ENCODE results near the gene CYP2A13. TPM values are rescaled to one million over a fixed set of nuclear protein-coding genes. Genes with fewer than 3 reads are reported as not detected.
"Not testable (repeated sequence)": the region's sequence is repeated elsewhere in the genome, so short reads cannot be mapped to it uniquely, and the experiment has no call there.

CYP2A13 gene
- total RNA-seq, 1 donor from 2014 or later = not detected

DNA sequence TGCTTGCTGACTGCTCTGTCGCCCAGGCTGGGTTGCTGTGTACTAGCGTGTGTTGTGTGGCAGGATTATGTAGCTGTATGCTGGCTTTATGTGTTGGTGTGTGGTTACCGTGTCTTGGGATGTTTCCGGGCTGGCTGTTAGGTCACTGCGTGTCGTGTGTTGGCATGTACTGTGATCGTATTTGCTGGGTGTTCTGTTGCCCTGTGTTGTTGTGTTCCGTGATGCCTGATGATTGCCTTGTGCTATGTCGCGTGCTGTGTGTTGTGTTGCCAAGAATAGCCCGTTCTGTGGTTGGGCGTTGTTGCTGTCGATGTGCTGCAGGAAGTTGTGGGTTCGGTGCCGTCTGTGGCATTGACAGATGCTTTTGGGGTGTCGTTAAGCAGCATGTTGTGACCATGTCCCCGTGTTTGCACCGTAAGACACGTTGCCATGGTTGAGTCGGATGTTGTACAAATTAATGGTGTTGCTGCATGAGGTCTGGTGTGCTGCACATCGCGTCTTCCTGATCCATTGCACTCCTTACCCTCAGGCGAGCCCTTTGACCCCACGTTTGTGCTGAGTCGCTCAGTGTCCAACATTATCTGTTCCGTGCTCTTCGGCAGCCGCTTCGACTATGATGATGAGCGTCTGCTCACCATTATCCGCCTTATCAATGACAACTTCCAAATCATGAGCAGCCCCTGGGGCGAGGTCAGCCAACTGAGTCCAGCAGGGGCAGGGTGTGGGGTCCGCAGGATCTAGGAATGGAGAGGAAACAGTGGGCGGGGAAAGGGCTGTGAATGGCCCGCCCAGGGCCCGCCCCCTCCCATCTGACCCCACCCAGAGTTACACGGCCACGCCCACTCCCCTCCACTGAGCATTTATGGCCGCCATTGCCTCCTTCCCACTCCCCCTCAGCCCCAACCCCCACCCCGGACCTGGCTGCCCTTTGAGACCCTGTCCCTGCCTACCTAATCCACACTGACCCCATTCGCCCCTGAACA, 33.0 kb downstream of the CYP2A13 start:
- DNase-seq = not testable (repeated sequence)

DNA sequence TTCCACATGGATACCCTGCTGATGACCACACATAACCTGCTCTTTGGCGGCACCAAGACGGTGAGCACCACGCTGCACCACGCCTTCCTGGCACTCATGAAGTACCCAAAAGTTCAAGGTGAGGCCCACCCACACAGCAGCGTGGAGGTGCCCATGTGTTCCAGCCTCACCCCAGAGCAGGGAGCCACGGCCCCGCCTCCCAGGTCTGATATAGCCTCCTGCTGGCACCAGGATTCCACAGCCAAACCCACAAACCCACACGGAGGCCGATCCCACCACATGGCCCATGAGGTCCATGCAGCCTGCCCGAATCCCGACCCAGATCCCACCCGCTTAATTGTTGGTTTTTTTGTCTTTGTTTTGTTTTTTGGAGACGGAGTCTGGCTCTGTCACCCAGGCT, 34.6 kb downstream of the CYP2A13 start:
- DNase-seq = not testable (repeated sequence)

DNA sequence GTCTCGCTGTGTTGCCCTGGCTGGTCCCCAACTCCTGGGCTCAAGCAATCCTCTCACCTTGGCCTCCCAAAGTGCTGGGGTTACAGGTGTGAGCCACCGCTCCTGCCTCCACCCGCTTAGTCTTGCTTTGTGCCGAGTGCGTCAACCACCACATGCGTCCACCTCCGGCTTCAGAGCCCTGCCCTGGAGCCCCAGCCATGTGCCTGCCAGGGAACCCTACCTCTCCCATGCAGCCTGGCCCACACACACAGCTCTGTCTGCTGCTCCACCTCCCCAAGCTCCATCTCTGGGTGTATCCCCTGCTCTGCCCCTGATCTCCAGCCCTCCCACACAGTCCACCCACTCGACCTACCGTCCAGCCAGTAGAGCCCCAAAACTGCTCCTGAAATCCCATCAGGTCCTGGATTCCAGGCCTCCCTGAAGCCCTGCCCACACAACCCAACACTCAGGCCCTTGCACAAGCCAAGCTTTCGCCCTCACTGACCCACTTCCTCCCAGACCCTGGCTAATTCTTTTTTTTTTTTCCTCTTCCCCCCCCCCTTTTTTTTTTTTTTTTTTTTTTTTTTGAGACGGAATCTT, 35.6 kb downstream of the CYP2A13 start:
- DNase-seq = no peak

DNA sequence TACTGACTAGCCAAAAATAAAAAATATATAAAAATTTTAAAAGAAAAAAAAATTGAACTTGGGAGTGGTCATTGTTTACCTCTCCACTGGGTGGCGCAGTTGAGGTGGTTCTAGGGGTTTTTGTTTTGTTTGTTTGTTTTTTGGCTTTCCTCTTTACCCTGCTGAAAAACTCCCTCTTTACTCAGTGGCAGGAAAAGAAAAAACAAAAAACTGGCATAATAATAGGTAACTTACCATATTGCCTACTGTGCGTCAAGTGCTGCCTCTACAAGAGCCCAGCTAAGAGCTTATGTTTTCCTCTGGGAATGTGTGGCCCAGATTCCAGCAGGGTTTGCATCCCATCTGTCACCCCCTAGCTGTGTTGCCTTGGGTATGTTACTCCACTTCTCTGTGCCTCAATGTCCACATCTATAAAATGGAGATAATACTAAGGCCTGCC, 38.5 kb downstream of the CYP2A13 start:
- not testable (repeated sequence) for DNase-seq

DNA sequence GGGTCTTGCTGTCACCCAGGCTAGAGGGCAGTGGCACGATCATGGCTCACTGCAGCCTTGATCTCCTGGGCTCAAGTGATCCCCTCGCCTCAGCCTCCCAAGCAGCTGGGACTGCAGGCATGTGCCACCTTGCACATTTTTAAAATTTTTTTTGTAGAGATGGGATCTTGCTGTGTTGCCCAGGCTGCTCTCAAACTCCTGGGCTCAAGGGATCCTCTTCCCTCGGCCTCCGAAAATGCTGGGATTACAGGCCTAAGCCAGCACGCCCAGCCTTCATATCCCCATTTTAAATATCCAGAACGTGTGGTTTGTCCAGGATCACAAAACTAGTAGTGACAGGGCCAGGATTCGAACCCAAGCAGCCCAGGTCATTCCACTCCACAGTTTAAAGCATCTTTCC, 39.1 kb downstream of the CYP2A13 start:
- DNase-seq = not testable (repeated sequence)

DNA sequence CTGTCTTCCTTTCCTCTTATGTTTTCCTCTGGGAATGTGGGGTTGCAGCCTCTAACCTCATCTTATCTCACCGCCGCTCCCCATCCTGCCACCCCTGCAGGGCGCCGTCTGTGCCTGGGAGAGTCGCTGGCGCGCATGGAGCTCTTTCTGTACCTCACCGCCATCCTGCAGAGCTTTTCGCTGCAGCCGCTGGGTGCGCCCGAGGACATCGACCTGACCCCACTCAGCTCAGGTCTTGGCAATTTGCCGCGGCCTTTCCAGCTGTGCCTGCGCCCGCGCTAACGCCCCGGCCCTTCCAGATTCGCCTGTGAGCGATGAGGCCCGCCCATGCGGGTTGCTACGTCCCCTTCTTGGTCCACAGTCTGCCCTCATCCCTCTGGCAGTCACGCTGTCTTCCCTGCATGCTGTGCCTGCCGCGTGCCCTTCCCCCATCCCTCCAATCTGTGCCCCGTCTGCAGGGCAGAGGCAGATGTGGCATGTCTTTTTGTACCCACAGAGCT, 39.6 kb downstream of the CYP2A13 start:
- peak; percentile 81 for DNase-seq

DNA sequence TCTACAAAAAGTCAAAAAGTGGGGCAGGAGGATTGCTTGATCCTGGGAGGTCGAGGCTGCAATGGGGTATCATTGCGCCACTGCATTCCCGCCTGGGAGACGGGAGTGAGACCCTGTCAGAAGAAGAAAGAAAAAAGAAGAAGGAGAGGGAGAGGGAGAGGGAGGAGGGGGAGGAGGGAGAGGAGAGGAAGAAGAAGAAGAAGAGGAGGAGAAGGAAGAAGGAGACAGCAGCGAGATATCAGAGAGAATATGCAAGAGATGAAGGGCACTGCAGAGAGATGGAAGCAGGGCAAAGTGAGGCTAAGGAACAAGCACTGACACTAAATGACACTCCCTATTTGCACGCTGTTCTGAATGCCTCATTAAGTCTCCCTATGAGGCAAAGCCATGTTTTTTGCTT, 40.4 kb downstream of the CYP2A13 start:
- DNase-seq = no peak

DNA sequence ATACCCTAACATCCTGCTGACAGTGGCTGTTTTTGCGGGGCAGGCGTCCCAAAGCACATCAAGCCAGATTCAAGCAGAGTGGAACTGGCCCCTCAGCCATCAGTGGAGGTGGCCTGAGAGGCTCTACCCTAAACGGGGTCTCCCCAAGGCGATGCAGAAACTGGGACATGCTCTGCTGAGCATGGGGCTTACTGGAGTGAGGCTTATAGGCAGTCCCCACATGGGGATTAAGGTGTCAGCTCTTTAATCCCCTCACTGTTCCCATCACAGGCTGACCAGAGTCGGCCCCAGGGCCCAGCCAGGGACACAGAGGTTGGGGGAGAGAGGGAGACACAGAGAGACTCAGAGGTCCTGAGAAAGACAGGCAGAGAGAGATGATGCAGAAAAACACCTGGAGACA, 42.9 kb downstream of the CYP2A13 start:
- no peak for DNase-seq

DNA sequence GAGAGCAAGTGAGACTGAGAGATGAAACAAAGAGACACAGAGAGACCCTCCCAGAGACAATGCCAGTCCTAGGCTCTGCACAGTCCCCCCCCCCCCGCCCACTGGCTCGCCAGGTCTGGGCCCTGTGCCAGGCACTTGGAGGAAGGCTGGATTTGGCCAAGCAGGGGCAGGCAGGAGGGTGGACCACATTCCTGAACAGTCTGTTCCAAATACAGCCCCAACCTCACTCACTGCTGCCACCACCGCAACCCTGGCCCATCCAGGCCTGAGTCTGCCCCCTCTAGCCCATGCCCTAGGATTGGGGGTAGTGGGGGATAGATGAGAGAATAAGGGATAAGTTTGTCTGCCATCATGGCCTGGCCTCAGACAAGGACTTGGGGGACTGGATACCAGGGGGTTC, 45.0 kb downstream of the CYP2A13 start:
- peak; percentile 14 for DNase-seq

DNA sequence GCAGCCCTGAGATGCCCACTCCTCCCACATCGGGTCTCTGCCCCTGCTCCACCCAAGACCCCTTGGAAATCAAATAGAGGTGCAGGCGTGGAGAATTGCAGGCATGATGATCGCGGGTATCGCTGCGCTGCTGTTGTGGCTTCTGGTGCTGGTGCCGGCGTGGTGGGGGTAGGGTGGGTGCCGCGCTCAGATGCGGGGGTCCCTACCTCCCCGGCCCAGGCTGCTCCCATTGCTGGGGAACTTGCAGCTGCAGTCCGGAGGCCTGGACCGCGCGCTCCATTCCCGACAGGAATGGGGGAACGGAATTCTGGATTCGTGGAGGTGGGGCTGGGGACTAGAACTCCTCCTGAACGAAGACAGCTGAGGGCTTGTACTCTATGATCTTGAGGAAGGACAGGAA, 46.4 kb downstream of the CYP2A13 start:
- DNase-seq = no peak

DNA sequence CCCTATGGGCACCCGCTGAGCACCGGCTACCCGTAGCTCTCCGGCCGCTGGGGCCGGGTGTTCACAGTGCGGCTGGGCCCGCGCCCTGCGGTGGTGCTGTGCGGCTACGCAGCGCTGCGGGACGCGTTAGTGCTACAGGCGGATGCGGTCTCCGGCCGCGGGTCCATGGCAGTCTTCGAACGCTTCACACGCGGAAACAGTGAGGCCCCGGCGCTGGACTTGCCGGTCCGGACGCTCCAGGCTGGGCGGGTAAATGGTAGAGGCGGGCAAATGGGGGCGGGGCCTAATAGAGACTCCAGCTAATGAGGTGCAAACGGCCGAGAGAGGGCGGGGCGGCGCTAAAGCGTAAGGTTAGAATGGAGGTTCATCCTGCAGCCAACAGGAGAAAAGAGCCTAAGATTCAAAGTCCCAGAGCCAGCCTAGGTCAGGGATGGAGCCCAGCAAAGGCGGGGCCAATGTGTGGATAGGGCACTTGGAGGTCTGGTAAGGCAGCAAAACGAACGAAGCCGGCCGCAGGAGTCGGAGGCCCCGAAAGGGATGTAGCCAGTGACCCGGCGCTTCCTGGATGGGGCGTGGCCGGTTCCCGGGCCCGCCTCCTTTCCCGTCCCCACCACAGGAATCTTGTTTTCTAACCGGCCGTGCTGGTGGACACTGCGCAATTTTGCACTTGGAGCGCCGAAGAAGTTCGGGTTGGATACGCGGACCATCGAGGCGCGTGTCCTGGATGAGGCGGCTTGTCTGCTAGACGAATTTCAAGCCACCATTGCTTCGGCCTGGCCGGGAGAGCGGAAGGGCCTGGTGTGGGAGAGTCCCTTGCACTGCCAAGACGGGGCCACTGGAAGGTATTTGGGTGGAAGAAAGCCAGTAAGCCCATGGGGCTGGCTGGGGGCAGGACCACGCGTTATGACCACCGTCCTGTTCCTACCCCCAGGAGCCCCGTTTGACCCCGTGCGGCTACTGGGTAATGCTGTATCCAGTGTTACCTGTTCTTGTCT, 47.4 kb downstream of the CYP2A13 start:
- peak; percentile 80 for DNase-seq

DNA sequence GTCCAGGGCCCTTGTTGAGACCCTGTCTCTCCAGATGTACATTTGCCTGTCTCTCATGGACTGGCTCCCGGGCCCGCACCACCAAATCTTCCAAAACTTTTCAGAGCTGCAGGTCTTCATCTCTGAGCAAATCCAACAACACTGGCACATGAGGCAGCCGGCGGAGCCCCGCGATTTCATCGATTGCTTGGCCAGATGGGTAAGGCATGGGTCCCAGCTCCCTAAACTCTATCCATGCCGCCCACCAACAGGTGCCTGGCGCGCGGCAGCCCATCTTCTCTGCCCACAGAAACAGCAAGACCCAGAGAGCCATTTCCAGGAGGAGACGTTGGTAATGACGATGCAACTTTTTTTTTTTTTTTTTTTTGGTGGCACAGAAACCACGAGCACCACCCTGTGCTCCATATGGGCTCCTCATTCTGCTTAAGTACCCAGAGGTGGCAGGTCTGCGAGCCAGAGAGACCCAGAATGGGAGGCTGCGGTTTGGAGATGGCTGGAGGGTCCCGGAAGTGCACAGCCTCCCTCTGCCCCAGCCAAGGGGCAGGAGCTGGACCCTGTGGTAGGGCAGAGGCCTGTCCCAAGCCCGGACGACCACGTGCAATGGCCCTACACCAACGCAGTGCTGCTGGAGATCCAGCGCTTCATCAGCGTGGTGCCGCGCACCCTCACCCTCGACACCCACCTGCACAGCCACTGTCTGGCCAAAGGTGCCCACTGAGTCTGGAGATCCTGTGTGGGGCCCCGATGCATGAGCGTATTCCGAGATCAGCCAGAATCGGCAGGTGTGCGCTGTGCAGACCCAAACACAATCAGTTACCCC, 48.6 kb downstream of the CYP2A13 start:
- DNase-seq = no peak

DNA sequence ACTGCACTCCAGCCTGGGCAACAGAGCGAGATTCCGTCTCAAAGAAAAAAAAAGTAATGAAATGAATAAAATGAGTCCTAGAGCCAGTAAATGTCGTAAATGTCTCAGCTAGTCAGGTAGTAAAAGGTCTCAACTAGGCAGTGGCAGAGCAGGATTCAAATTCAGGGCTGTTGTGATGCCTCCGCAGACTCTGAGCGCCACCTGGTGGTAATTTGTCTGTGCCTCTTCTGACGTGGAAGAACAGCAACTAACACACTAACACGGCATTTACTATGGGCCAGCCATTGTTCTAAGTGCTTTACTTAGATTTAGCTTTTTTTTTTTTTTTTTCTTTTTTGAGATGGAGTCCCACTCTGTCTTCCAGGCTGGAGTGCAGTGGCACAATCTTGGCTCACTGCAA, 56.2 kb downstream of the CYP2A13 start:
- DNase-seq = peak; percentile 73

Other genes with a start within 250 kb of the CYP2A13 start
- gene CYP2A6, start 238.0 kb upstream of the CYP2A13 start, total RNA-seq = not detected
- gene CYP2A7, start 206.2 kb upstream of the CYP2A13 start, total RNA-seq = not detected
- gene CYP2B6, start 97.2 kb upstream of the CYP2A13 start, total RNA-seq = not detected
- gene CYP2F1, start 26.0 kb downstream of the CYP2A13 start, total RNA-seq = 3.1 TPM
- 11.0 TPM for gene CYP2S1, start 104.8 kb downstream of the CYP2A13 start, total RNA-seq
- gene AXL, start 130.8 kb downstream of the CYP2A13 start, total RNA-seq = 57.3 TPM
- 119 TPM for gene HNRNPUL1, start 175.9 kb downstream of the CYP2A13 start, total RNA-seq
- gene CCDC97, start 221.7 kb downstream of the CYP2A13 start, total RNA-seq = 21.2 TPM

Data from tongue (tissue), 2 donors.